ENCODE data around the gene SLC38A4.

The SLC38A4 gene

DNA sequence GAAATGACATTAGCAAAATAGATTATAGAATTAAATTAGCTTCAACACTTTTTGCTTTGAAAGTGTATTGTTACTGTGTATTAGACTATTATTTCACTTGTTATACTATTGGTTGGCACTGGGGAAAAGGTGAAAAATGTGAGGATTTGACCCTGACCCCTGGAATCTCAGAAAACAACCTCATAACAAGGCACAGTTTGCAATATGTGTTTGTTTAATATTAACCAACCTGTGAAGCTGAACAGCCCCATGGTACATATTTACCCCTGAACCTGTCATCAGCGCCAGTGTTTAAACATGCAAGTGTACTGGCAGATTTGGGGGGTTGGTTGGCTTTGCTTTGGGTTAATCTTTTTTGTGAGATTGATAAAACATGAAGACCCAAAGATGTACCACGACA lies 11.7 kb downstream of the SLC38A4 start:
- DNase-seq (ENCODE audit: low read depth, low spot score) = no peak

DNA sequence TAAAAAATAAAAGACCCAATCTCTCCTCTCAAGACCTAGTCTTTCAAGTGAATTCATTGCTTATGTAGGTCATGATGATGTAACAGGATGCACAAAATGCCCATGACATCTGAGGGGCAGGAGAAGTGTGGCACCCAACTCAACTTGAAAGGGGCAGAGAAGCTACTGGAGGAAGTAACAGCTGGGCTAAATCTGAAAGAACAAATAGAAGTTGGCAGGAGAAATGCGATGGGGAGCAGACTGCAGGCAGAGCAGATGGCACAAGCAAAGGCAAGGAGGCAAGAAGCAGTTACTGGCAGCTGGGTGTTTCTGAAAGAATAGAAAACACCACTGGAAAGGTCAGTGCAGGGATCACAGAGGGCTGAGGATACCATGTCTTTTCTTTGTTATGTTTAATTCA lies 14.6 kb downstream of the SLC38A4 start:
- DNase-seq (ENCODE audit: low read depth, low spot score) = no peak

DNA sequence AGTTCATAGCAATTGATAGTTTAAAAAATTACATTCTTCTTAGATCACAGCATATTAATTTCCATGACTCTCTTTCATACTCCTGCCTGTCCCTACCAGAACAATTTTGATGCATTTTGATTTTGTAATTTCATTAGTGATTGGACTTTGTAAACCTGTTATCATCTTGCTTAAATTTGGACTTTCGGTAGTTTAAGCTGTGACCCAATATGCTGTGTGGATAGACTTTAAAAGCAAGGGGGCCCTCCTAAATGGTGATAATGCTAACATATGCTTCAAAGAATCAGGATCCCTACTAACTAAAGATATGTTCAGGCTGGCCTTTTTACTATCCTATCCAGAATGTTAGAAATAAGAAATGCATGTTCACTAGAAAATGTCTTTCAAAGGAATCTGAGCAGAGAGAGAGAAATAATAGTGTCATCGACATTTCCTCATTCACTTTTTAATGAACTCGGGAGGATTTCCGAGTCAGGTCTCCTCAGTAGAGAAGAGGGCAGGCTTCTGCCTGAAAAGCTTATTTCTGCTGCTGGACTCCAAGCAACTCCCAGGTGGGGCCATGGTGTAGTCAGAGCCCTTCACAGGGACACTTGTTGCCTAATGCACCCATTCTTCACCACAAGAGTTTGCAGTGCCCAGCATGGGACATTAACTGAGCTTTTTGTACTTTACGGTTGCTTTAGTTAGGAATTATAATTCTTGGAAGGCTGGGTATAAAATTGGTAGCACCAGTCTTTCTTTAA lies 16.7 kb downstream of the SLC38A4 start:
- DNase-seq (ENCODE audit: low read depth, low spot score) = no peak

DNA sequence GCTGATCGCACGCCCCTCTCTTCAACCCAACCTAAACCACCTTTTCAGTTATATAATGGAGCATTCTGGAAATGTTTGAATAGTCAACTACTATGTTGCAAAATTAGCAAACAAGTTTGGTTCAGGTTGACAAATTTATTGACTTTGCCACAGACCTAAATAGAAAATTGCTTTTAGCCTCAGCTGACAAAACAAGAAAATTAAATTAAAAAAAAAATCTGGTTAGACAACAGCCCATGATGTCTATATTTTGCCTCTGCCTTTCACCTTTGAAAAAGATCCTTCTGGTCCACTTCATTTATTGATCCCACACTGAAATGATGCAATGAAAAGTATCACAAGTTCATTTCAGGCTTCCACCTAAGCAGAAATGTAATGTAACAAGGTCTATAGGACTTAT lies 17.5 kb downstream of the SLC38A4 start:
- no peak for DNase-seq (ENCODE audit: low read depth, low spot score)

DNA sequence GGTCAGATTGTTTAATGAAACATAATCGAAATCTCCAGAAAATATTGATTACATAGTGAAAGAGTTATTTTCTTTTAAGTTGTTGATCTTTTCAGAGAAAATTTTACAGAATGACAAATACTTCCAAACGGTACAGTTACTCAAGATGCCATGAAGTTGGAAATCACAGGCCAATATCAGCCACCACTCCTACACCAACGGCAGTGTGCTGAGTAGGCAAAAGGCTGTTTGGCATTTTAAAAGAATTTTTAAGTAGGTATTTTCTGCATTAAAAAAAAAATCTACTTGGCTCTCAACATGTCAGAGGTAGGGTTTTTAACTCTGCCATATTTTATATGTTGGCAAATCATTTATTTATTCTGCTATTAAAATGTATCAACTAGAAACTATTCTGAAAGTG lies 21.7 kb downstream of the SLC38A4 start:
- DNase-seq (ENCODE audit: low read depth, low spot score) = no peak

DNA sequence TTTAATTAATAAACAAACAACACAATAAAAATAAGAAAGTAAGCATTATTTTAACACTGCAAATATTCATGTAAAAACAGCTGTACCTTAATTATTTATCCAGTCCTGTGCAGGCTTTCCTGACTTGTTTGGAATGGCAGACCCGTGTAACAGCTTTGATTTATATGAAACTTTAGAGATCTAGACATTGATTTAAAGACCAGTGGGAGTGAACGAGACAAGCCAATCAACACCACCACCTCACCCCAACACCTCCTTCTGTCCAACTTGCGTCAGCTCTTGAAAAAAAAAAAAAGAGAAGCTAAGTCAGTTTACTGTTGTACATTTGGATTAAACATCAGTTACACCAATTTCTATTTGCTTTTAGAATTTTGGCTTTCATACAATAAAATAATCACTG lies 22.3 kb downstream of the SLC38A4 start:
- no peak for DNase-seq (ENCODE audit: low read depth, low spot score)

DNA sequence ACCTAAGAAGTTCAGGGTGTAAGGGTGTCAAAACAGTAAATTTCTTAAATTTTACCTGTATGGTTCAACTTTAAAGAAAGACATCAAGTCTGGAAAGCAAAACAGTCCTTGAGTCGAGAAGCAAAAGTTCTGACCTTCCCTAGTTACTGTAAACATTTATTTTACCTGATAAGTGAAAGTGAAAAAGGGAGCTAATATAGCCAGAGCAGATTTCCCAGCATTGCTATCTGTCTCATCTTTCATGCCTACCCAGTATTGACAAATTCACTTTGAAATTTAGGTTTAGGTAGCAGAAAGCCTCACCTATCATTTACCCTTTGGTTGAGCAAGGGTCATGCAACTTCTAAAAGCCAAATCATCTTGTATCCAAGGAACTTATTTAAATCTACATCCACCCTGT lies 24.5 kb downstream of the SLC38A4 start:
- no peak for DNase-seq (ENCODE audit: low read depth, low spot score)

DNA sequence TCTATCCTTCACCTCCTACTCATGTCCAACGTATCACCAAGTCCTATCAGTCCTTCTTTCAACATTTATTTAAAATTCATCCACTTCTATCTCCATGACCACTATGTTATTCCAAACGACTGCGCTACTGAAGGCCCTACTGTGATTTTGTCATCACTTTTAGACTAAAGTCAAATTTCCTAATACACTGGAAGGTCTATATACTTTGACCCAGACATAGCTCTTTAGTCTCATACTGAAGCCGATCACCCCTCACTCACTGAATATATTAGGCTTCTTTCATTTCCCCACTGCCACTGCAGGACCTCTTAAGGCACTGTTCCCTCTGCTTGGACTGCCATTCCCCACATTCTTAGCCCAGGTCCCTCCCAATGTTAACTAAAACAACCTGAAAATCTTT lies 25.6 kb downstream of the SLC38A4 start:
- no peak for DNase-seq (ENCODE audit: low read depth, low spot score)

DNA sequence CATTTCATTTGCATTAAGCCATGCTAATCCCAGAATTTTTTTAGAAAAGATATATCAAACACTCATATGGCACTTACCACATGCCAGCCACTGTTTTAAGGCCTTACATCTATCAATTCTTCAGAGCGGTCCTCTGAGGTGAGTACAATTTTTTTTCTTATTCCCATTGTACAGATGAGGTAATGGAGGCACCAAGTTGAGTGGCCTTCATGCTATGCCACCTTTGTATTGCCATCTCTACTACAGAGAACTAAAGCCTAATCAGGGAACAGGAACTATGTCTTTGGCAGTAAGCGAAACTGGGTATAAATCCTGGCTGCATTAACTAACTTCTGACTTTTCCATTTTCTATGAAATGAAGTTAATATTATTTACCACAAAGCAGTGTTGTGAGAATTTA lies 27.1 kb downstream of the SLC38A4 start:
- no peak for DNase-seq (ENCODE audit: low read depth, low spot score)

DNA sequence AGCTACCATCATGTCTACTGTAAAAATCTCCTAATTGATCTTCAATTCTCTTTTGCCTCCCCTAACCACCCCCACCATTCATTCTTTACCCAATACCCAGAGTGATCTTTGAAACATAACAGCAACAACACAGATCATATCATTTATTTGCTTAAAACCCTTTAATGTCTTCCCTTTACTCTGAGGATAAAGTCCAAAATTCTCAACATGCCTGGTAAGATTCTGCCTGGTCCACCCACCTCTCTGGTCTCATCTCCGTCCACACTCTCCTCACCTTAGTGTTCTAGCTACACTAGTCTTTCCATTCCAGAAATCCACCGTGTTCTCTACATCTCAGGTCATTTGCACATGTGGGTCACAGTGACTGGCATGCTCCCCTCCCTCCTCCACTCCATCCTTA lies 27.7 kb downstream of the SLC38A4 start:
- no peak for DNase-seq (ENCODE audit: low read depth, low spot score)

DNA sequence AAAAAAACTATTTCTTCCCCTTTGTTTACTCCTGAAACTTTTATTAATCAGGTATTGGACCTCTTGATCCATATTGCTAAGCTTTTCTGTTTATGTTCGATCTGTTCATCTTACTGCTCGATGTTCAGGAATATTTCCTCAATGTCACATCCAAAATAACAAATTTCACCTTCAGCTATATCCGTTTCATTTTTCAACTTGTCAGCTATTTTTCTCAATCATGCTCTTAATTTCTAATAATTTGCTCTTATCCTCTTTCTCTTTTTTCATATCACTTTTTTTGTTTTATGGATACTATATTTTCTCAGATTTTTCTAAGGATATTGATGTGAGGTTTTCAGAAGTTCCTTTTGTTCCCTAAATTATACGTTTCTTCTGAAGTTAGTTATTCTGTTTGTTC lies 29.8 kb downstream of the SLC38A4 start:
- no peak for DNase-seq (ENCODE audit: low read depth, low spot score)

DNA sequence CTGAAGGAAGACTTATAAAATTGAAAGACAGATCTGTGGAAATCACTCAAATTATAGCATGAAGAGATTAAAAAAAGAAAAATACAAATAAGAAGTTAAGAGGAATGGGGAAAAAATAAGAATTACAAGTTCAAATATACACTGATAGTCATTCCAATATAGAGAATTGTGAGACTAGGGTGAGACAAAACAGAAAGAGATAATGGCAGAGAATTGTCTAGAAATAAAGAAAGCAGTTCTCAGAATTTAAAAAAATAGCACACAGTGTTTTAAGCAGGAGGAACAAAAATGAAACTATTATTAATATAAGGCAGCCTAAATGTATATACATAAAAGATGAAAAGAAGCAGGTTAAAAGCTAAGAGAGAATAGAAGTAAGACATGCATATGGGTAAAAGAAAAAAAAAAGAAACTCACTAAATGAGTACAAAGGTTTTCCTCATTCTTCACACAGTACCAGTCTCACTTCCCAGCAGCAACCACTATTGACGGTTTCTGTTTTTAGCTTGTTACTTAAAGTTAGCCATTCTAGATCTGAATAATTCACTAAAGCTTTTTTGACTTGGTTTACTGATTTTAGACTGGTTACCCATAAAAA lies 31.1 kb downstream of the SLC38A4 start:
- DNase-seq (ENCODE audit: low read depth, low spot score) = no peak

DNA sequence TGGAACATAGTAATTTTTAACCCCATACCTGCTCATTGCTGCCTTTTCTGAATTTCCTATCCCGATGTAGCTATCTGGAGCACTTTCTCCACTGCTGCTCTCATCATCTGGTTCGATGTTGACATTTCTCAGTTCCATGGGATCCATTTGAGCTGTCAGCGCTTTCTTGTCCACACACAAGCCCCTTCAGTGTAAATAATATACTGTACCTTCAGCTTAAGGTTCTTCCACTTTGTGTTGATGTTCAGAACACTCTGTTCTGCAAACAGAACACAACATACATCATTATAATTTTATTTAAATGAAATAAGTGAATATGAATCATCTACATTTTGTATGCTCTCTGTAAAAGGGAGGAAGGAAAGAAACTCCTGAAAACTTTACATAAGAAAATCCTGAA lies 32.9 kb downstream of the SLC38A4 start:
- DNase-seq (ENCODE audit: low read depth, low spot score) = no peak

DNA sequence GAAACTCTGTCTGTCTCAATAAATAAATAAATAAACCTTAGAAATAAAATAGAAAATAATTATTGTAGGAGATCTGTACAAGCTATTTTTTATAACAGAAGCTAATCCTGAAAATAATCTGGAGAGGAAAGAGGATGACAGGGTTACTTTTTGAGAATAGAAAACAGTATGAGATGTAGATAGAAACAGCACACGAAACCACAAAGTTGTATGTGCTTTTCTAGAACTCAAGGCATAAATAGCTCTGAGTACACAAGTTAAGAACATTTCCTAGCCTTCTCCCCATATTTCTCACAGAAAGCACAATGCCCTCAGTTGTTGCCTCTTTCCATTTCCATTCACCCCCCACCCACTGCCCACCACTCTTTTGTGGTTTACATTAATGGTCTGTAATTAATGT lies 35.7 kb downstream of the SLC38A4 start:
- DNase-seq (ENCODE audit: low read depth, low spot score) = no peak

DNA sequence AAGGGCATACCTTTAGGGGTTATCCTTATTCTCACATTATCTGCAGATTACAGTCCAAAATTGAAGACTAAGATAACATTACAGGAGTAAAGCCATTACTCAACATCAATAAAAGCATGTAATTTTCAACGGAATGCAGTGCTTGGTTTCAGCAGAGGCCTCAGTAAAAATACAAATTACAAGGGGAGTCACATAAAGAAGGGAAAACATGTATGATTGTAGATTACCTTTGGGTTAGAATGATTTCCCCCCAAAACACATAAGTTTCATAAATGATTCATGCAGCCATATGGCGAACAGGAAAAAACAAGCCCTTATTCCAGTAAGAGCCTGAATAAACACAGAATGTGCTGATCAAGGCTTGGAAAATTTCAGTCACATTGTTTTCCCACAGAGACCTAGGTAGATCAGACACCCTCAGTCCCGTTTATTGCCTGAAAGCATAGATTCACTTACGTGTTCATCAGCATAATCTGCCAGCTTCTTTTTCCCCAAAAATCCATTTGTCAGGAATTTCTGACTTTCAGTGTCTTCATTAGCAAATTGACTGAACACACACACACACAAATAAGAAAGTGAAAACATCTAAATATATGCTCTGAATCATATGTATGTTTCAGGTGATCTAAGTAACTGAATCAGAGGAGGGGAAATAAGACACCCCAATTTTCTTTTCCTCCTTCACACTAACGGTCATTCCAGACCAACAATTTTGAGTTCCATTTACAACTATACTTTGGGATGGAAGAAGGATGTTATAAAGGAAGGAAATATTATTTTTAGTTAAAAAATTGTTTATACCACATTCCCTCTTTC lies 37.5 kb downstream of the SLC38A4 start:
- DNase-seq (ENCODE audit: low read depth, low spot score) = no peak

DNA sequence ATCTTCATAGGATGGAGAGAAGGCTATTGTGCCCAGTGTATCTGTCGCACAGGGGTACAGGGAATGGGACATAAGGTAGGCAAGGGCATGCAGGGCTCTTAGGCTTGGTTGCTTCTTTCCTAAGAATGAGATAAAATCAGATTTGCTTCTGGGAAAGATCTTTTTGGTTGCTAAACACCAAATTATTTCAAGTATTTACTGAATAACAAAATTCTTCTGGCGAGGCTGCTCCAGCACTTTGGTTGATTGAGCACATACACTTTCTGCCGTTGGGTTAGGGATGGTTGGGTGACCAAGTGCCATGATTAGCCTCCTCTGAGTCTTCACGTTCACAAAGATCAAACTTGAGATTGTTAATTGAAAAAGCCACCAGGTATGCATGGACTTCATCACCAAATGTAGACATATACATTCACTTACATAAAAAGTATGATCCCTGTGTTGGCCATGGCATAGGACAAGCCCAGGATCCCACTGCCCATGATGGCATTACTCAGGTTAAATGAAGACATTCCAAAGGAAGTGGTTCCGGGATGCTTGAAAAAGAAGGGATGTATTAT lies 38.2 kb downstream of the SLC38A4 start:
- DNase-seq (ENCODE audit: low read depth, low spot score) = no peak

DNA sequence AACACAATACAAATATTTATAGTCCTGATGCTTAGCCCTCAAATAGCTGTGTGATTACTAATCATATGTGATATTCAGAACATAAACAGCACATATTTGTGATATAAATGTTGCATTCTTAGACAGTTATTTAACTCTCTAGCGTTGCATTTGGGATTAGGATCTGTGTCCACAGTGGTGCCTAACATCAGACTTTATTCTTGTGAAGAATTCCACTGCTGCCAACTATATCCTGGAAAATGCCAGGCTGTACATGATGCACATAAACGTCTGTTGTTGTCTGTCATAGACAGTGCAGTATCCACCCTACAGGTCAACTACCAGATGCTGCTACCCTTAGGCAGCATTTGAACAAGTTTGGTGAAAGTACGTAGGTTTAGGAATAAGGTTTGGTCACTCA lies 39.0 kb downstream of the SLC38A4 start:
- DNase-seq (ENCODE audit: low read depth, low spot score) = no peak

DNA sequence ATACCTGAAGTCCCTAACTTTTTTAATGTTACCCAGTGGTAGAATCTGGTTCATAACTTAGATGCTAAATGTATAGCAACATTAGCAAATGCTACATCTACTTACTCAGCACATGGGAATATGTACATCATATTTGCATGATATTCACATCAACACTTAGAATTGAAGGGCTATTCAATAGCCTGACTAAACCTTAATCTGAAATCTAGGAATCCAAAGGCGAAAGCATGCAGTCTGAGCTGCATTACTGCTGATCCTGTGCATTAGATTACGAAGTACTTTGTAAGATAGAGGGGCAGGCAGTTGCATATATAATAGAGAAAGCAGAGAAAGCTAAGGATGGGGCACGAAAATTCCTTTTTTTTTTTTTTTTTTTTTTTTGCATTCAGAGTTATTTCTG lies 40.4 kb downstream of the SLC38A4 start:
- DNase-seq (ENCODE audit: low read depth, low spot score) = no peak

DNA sequence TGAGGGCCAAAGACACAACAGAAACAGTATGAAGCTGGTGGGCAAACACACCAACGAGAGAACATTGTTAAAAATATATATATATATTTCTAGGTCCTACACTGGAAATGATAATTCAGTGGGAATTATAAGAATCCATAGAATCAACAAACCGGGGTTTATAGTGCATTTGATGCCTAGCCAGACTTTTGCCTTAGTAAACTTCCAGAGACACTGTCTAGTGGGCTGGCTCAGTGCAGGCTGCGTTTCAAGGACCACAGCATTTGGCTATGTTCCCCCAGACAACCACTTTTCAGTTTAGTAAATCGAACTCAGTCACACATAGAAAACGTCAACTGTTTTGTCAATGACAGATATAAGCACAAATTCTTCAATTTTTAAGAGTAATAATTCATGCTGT lies 41.9 kb downstream of the SLC38A4 start:
- DNase-seq (ENCODE audit: low read depth, low spot score) = no peak

DNA sequence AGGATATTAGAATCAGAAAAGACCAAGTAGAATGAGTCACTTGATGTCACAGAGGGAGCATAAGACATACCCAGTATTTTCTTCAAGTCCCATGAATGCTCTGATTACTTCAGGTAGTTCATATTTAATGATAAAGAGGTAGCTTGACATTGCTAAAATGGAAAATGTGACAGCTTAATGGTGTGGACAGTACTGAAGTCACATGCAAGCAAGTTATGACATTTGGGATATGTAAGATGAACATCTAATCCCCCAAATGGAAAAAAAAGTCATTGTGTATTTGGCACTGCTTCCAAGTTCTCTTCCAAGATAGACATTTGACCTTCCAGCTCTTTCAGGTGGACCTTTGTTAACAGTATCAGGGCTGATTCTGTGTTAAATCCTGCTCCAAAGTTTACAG lies 45.9 kb downstream of the SLC38A4 start:
- DNase-seq (ENCODE audit: low read depth, low spot score) = no peak

DNA sequence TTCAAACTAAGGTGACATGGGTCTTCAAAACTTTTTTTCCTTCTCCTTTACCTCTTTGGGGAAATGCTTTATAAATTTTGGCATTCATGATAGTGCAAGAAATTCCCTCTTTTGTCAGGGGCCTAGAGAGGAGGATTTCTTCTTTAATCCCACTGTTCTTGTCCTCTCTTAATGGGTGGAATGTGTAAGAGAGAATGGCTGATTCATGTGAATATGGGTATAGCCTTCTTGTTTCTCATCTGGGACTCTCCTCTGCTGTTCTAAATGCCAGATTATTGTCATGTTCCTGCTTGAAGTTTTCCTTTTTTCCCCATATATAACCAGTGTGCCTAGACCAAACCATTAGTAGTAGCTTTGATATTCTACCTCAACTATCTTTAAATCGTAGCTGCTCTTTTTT lies 46.7 kb downstream of the SLC38A4 start:
- no peak for DNase-seq (ENCODE audit: low read depth, low spot score)

DNA sequence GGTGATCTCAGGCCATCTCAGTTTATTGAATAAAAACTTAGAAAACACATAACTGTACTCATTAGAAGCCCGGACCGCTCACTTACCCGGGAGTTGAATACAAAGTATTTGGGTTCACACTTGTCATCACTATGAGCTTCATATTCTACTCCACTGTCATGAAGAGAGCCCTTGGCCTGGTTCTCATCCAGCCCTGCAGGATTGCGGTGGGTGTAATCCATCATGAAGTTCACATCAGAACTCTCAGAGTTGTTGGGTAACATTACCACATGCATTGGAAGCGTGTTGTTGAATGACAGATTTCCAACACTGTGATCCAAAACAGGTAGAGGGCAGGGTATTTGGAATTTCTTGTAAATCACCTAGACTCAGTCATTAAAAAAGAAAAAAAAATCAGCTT lies 47.4 kb downstream of the SLC38A4 start:
- no peak for DNase-seq (ENCODE audit: low read depth, low spot score)

DNA sequence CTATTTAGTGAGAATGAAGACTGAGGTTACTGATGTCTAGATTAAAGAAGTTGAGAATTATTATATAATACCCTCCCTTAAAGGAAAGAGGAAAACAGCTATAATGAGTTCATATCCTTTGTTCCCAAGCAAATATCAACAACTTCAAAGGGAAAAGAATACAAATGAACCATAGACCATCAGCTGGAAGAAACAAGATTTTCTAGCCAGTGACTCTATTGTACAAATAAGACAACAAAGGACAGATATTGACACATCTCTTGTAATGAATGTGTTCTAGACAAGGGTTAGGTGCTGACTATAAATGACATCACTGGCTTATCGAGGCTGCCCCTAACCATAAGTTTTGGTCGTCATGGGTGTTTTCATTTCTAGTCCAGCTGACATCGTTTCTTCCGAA lies 48.2 kb downstream of the SLC38A4 start:
- no peak for DNase-seq (ENCODE audit: low read depth, low spot score)
